ENCODE results near the gene PRG2. TPM values are rescaled to one million over a fixed set of nuclear protein-coding genes. Genes with fewer than 3 reads are reported as not detected.

The PRG2 gene
- total RNA-seq, 1 experiment from 2014 or later = not detected

GRCh38 chr11:57418131-57418530 lies 27.7 kb upstream of the PRG2 start:
- no peaks in the 10 kb centered on the region for H3K9me3 ChIP-seq (ENCODE audit: low read length)
- no peak overlapping the region for H3K4me2 ChIP-seq (ENCODE audit: low read length)
- ATAC-seq (no peak), DNase-seq (no peak)
- no peaks in the 10 kb centered on the region for H3K4me1 ChIP-seq (ENCODE audit: insufficient read depth, low read length)
- H3K27ac ChIP-seq (ENCODE audit: low read length) = no peak overlapping the region
- H3K9ac ChIP-seq (ENCODE audit: low read length) = no peak overlapping the region
- POLR2A ChIA-PET (ENCODE audit: unreplicated experiment) = no interaction called here
- no peak overlapping the region for H2AFZ ChIP-seq (ENCODE audit: low read length)
- CTCF ChIA-PET = no interaction called here
- no peaks in the 10 kb centered on the region for H4K20me1 ChIP-seq (ENCODE audit: low read length)
- no peak overlapping the region for H3K4me3 ChIP-seq (ENCODE audit: low read length)
- no TSS peak for BruUV-seq (replicated peaks)
- no peaks in the 10 kb centered on the region for H3K9me2 ChIP-seq (replicated peaks; ENCODE audit: low read length)
- H3K79me2 ChIP-seq (ENCODE audit: low read length) = no peaks in the 10 kb centered on the region
- H3K36me3 ChIP-seq (ENCODE audit: low read depth, low read length) = 0 out of 2 replicates have a peak, but pooled peaks cover 8% of the 10 kb centered on the region
- H3K27me3 ChIP-seq (ENCODE audit: low read length) = no peaks in the 10 kb centered on the region
- TF ChIP-seq CTCF (conservative IDR thresholded peaks at IDR 0.05; ENCODE audit: low read depth, low read length) (no peak), EZH2phosphoT487 (IDR thresholded peaks at IDR 0.05; ENCODE audit: borderline replicate concordance, low read length) (no peak), EZH2 (IDR thresholded peaks at IDR 0.05; ENCODE audit: low read length, unreplicated experiment) (no peak)
- H3F3A ChIP-seq (ENCODE audit: low read length, unreplicated experiment) = no peaks in the 10 kb centered on the region
- intact Hi-C loops (cut with micrococcal nuclease) = no loop called here

GRCh38 chr11:57417056-57417455 lies 26.6 kb upstream of the PRG2 start:
- no peak overlapping the region for H2AFZ ChIP-seq (ENCODE audit: low read length)
- H3K4me3 ChIP-seq (ENCODE audit: low read length) = no peak overlapping the region
- no peaks in the 10 kb centered on the region for H3F3A ChIP-seq (ENCODE audit: low read length, unreplicated experiment)
- CTCF ChIA-PET = no interaction called here
- ATAC-seq (no peak), DNase-seq (no peak)
- H3K9me3 ChIP-seq (ENCODE audit: low read length) = no peaks in the 10 kb centered on the region
- no TSS peak for BruUV-seq (replicated peaks)
- TF ChIP-seq EZH2 (IDR thresholded peaks at IDR 0.05; ENCODE audit: low read length, unreplicated experiment) = no peak
- no peaks in the 10 kb centered on the region for H3K9me2 ChIP-seq (replicated peaks; ENCODE audit: low read length)
- no peaks in the 10 kb centered on the region for H4K20me1 ChIP-seq (ENCODE audit: low read length)
- H3K4me1 ChIP-seq (ENCODE audit: insufficient read depth, low read length) = no peaks in the 10 kb centered on the region
- H3K79me2 ChIP-seq (ENCODE audit: low read length) = no peaks in the 10 kb centered on the region
- H3K36me3 ChIP-seq (ENCODE audit: low read depth, low read length) = 0 out of 2 replicates have a peak, but pooled peaks cover 8% of the 10 kb centered on the region
- POLR2A ChIA-PET (ENCODE audit: unreplicated experiment) = no interaction called here
- intact Hi-C loops (cut with micrococcal nuclease) = no loop called here
- no peak overlapping the region for H3K27ac ChIP-seq (ENCODE audit: low read length)
- H3K27me3 ChIP-seq (ENCODE audit: low read length) = no peaks in the 10 kb centered on the region
- no peak overlapping the region for H3K4me2 ChIP-seq (ENCODE audit: low read length)
- no peak overlapping the region for H3K9ac ChIP-seq (ENCODE audit: low read length)

GRCh38 chr11:57416436-57416835 lies 26.0 kb upstream of the PRG2 start:
- no peaks in the 10 kb centered on the region for H3K4me1 ChIP-seq (ENCODE audit: insufficient read depth, low read length)
- no peaks in the 10 kb centered on the region for H3F3A ChIP-seq (ENCODE audit: low read length, unreplicated experiment)
- no peak overlapping the region for H3K4me3 ChIP-seq (ENCODE audit: low read length)
- no peaks in the 10 kb centered on the region for H3K9me3 ChIP-seq (ENCODE audit: low read length)
- ChIA-PET POLR2A (ENCODE audit: unreplicated experiment) (no interaction called here), CTCF (no interaction called here)
- ATAC-seq = no peak
- no peaks in the 10 kb centered on the region for H3K79me2 ChIP-seq (ENCODE audit: low read length)
- H3K36me3 ChIP-seq (ENCODE audit: low read depth, low read length) = 0 out of 2 replicates have a peak, but pooled peaks cover 8% of the 10 kb centered on the region
- H2AFZ ChIP-seq (ENCODE audit: low read length) = no peak overlapping the region
- H4K20me1 ChIP-seq (ENCODE audit: low read length) = no peaks in the 10 kb centered on the region
- H3K9ac ChIP-seq (ENCODE audit: low read length) = no peak overlapping the region
- H3K9me2 ChIP-seq (replicated peaks; ENCODE audit: low read length) = no peaks in the 10 kb centered on the region
- no TSS peak for BruUV-seq (replicated peaks)
- no peaks in the 10 kb centered on the region for H3K27me3 ChIP-seq (ENCODE audit: low read length)
- no peak overlapping the region for H3K4me2 ChIP-seq (ENCODE audit: low read length)
- TF ChIP-seq EZH2 (IDR thresholded peaks at IDR 0.05; ENCODE audit: low read length, unreplicated experiment) (no peak), CTCF (conservative IDR thresholded peaks at IDR 0.05; ENCODE audit: low read depth, low read length) (no peak), EZH2phosphoT487 (IDR thresholded peaks at IDR 0.05; ENCODE audit: borderline replicate concordance, low read length) (no peak)
- DNase-seq = no peak
- intact Hi-C loops (cut with micrococcal nuclease) = no loop called here
- H3K27ac ChIP-seq (ENCODE audit: low read length) = no peak overlapping the region
